ENCODE results near the gene FERMT1. TPM values are rescaled to one million over a fixed set of nuclear protein-coding genes. Genes with fewer than 3 reads are reported as not detected.
"Not testable (repeated sequence)": the region's sequence is repeated elsewhere in the genome, so short reads cannot be mapped to it uniquely, and the experiment has no call there.

Gene FERMT1
- total RNA-seq, 2 donors from 2014 or later = 1.1 to 1.5 TPM

- intact Hi-C loops (cut with DNase I) = no loop called here
- ATAC-seq (no peak), DNase-seq (no peak)
Measured at GRCh38 chr20:6120491-6120988, 2.3 kb downstream of the FERMT1 start.

GRCh38 chr20:6116758-6117157 is 6.1 kb downstream of the FERMT1 start:
- intact Hi-C loops (cut with DNase I) = no loop called here
- DNase-seq = no peak

GRCh38 chr20:6115221-6115895 is 7.5 kb downstream of the FERMT1 start:
- DNase-seq = no peak
- ATAC-seq = no peak
- intact Hi-C loops (cut with DNase I) = no loop called here

More at GRCh38 chr20:6116758-6117157, 6.1 kb downstream of the FERMT1 start:
- no peak for ATAC-seq

- DNase-seq = no peak
- no peak for ATAC-seq
- intact Hi-C loops (cut with DNase I) = no loop called here
Measured at GRCh38 chr20:6114696-6115095, 8.1 kb downstream of the FERMT1 start.

GRCh38 chr20:6113951-6114350 is 8.9 kb downstream of the FERMT1 start:
- no peak for ATAC-seq
- intact Hi-C loops (cut with DNase I) = no loop called here
- no peak for DNase-seq

GRCh38 chr20:6112965-6113364 is 9.9 kb downstream of the FERMT1 start:
- DNase-seq; intact Hi-C loops (cut with DNase I); ATAC-seq: not testable (repeated sequence)

GRCh38 chr20:6108330-6108729 is 14.5 kb downstream of the FERMT1 start:
- no peak for ATAC-seq
- DNase-seq = no peak
- intact Hi-C loops (cut with DNase I) = no loop called here

GRCh38 chr20:6104493-6105188 is 18.2 kb downstream of the FERMT1 start:
- ATAC-seq (no peak), DNase-seq (no peak)
- intact Hi-C loops (cut with DNase I) = no loop called here

- DNase-seq (no peak), ATAC-seq (no peak)
- intact Hi-C loops (cut with DNase I) = no loop called here
Measured at GRCh38 chr20:6103301-6103700, 19.5 kb downstream of the FERMT1 start.

- intact Hi-C loops (cut with DNase I) = no loop called here
- DNase-seq (no peak), ATAC-seq (no peak)
Measured at GRCh38 chr20:6101346-6101745, 21.5 kb downstream of the FERMT1 start.

- ATAC-seq (no peak), DNase-seq (no peak)
- intact Hi-C loops (cut with DNase I) = no loop called here
Measured at GRCh38 chr20:6100246-6100645, 22.6 kb downstream of the FERMT1 start.

- no peak for ATAC-seq
- no peak for DNase-seq
- intact Hi-C loops (cut with DNase I) = no loop called here
Measured at GRCh38 chr20:6099819-6100218, 23.0 kb downstream of the FERMT1 start.

- ATAC-seq (no peak), DNase-seq (no peak)
- intact Hi-C loops (cut with DNase I) = no loop called here
Measured at GRCh38 chr20:6095409-6095808, 27.4 kb downstream of the FERMT1 start.

GRCh38 chr20:6094565-6094964 is 28.3 kb downstream of the FERMT1 start:
- intact Hi-C loops (cut with DNase I) = no loop called here
- no peak for DNase-seq
- ATAC-seq = no peak

- intact Hi-C loops (cut with DNase I) = no loop called here
- ATAC-seq (no peak), DNase-seq (no peak)
Measured at GRCh38 chr20:6094063-6094462, 28.8 kb downstream of the FERMT1 start.

GRCh38 chr20:6091661-6092060 is 31.2 kb downstream of the FERMT1 start:
- no peak for DNase-seq
- no peak for ATAC-seq
- intact Hi-C loops (cut with DNase I) = no loop called here

- ATAC-seq (no peak), DNase-seq (no peak)
- intact Hi-C loops (cut with DNase I) = no loop called here
Measured at GRCh38 chr20:6086868-6087267, 36.0 kb downstream of the FERMT1 start.

- DNase-seq (no peak), ATAC-seq (no peak)
- intact Hi-C loops (cut with DNase I) = no loop called here
Measured at GRCh38 chr20:6083926-6084325, 38.9 kb downstream of the FERMT1 start.

- no peak for DNase-seq
- intact Hi-C loops (cut with DNase I) = no loop called here
- ATAC-seq = peak; percentile 74 to 87
Measured at GRCh38 chr20:6081236-6081635, 41.6 kb downstream of the FERMT1 start.

GRCh38 chr20:6079016-6079415 is 43.8 kb downstream of the FERMT1 start:
- DNase-seq (no peak), ATAC-seq (no peak)
- intact Hi-C loops (cut with DNase I) = loop anchor here (5.0 to 10.0 kb wide), 4 partner anchors 47 to 552 kb away; no protein-coding TSS in a partner anchor

Measured in left cardiac atrium (tissue), 4 donors.